Prostate gland (tissue), 2 donors: ENCODE results near the gene PRIMPOL.

Source experiments
- POLR2A ChIP-seq: fragments of 450-650 bp; IDR thresholded peaks from one replicate; pipeline ENCODE4 v1.6.1; 2016; ENCODE audit warnings: antibody characterized with exemption, mild to moderate bottlenecking
- TF ChIP-seq, protein P1 (sequence below), 4 experiments: fragments of 200-600 bp in 2 of 4; fragments of 450-650 bp in 2 of 4; sonication (generic) in 2 of 4; IDR thresholded peaks; 1 replicate in 3 of 4; 2 replicates in 1 of 4; pipeline ENCODE4 v1.5.1; 2016 to 2019; ENCODE audit warnings: antibody characterized with exemption in 4 of 4, mild to moderate bottlenecking in 2 of 4, moderate library complexity in 2 of 4

GRCh38 chr4:184680698-184681097, 31.2 kb downstream of the PRIMPOL start:
- TF ChIP-seq, protein P1, sequence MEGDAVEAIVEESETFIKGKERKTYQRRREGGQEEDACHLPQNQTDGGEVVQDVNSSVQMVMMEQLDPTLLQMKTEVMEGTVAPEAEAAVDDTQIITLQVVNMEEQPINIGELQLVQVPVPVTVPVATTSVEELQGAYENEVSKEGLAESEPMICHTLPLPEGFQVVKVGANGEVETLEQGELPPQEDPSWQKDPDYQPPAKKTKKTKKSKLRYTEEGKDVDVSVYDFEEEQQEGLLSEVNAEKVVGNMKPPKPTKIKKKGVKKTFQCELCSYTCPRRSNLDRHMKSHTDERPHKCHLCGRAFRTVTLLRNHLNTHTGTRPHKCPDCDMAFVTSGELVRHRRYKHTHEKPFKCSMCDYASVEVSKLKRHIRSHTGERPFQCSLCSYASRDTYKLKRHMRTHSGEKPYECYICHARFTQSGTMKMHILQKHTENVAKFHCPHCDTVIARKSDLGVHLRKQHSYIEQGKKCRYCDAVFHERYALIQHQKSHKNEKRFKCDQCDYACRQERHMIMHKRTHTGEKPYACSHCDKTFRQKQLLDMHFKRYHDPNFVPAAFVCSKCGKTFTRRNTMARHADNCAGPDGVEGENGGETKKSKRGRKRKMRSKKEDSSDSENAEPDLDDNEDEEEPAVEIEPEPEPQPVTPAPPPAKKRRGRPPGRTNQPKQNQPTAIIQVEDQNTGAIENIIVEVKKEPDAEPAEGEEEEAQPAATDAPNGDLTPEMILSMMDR (IDR thresholded peaks at IDR 0.05) = no peak
- no peak for TF ChIP-seq POLR2A
